ENCODE measurements around the gene REPS2.
A peak's percentile ranks its signal among the peaks of the same experiment; 100 is the strongest.
"Not testable (repeated sequence)": the region's sequence is repeated elsewhere in the genome, so short reads cannot be mapped to it uniquely, and the experiment has no call there.

REPS2 gene

GRCh38 chrX:16964976-16965375, 18.5 kb downstream of the REPS2 start:
- not testable (repeated sequence) for DNase-seq

GRCh38 chrX:16966752-16967448, 20.4 kb downstream of the REPS2 start:
- no peak for DNase-seq

- DNase-seq = not testable (repeated sequence)
Observed at GRCh38 chrX:16968753-16969152, 22.3 kb downstream of the REPS2 start.

GRCh38 chrX:16970977-16971376, 24.5 kb downstream of the REPS2 start:
- no peak for DNase-seq

- DNase-seq = no peak
Observed at GRCh38 chrX:16971694-16972093, 25.2 kb downstream of the REPS2 start.

GRCh38 chrX:16975233-16975632, 28.8 kb downstream of the REPS2 start:
- DNase-seq = no peak

GRCh38 chrX:16977771-16978170, 31.3 kb downstream of the REPS2 start:
- no peak for DNase-seq

GRCh38 chrX:16978193-16978984, 31.9 kb downstream of the REPS2 start:
- DNase-seq = peak; percentile 6

GRCh38 chrX:16979226-16979625, 32.8 kb downstream of the REPS2 start:
- DNase-seq = no peak

GRCh38 chrX:16981209-16981608, 34.8 kb downstream of the REPS2 start:
- no peak for DNase-seq

GRCh38 chrX:16981980-16982379, 35.5 kb downstream of the REPS2 start:
- no peak for DNase-seq

GRCh38 chrX:16983051-16983450, 36.6 kb downstream of the REPS2 start:
- no peak for DNase-seq

GRCh38 chrX:16985286-16985685, 38.8 kb downstream of the REPS2 start:
- DNase-seq = no peak

GRCh38 chrX:16986169-16986568, 39.7 kb downstream of the REPS2 start:
- DNase-seq = no peak

- no peak for DNase-seq
Observed at GRCh38 chrX:16989750-16990149, 43.3 kb downstream of the REPS2 start.

GRCh38 chrX:16990839-16991238, 44.4 kb downstream of the REPS2 start:
- DNase-seq = no peak

- DNase-seq = no peak
Observed at GRCh38 chrX:16992445-16992844, 46.0 kb downstream of the REPS2 start.

- DNase-seq = no peak
Observed at GRCh38 chrX:16992951-16993350, 46.5 kb downstream of the REPS2 start.

GRCh38 chrX:16993791-16994318, 47.4 kb downstream of the REPS2 start:
- no peak for DNase-seq

- DNase-seq = no peak
Observed at GRCh38 chrX:16994736-16995135, 48.3 kb downstream of the REPS2 start.

GRCh38 chrX:16997313-16997712, 50.9 kb downstream of the REPS2 start:
- no peak for DNase-seq

- DNase-seq = no peak
Observed at GRCh38 chrX:16999275-16999674, 52.8 kb downstream of the REPS2 start.

GRCh38 chrX:17000751-17001150, 54.3 kb downstream of the REPS2 start:
- DNase-seq = no peak

GRCh38 chrX:17005712-17006368, 59.4 kb downstream of the REPS2 start:
- no peak for DNase-seq
